NCI-H524 treated with DMSO at 0.1 percent for 48 hours (cell line): ENCODE results near the gene CYP2A6.

ENCODE experiments used
- DNase-seq: peaks from one replicate; lab custom pipeline; 2025; lab: John Stamatoyannopoulos, UW

The CYP2A6 gene

GRCh38 chr19:40802300-40803169 is 47.7 kb downstream of the CYP2A6 start:
- DNase-seq, result no peak

- no peak for DNase-seq
These were observed 48.6 kb downstream of the CYP2A6 start for GRCh38 chr19:40801426-40802299.

- DNase-seq, result no peak
These were observed 49.3 kb downstream of the CYP2A6 start for GRCh38 chr19:40800997-40801377.

GRCh38 chr19:40800339-40800996 is 49.8 kb downstream of the CYP2A6 start:
- DNase-seq, result no peak

- no peak for DNase-seq
These were observed 50.5 kb downstream of the CYP2A6 start for GRCh38 chr19:40799558-40800338.

- DNase-seq, result peak; percentile 97
These were observed 51.3 kb downstream of the CYP2A6 start, which contains the start of gene EGLN2 for GRCh38 chr19:40798683-40799557. Gene EGLN2, plus strand, starts transcription at chr19:40799191. Its CDS starts 1,382 bp downstream, at chr19:40800573.

GRCh38 chr19:40797963-40798682 is 52.1 kb downstream of the CYP2A6 start:
- DNase-seq, result no peak

- no peak for DNase-seq
These were observed 52.9 kb downstream of the CYP2A6 start for GRCh38 chr19:40797166-40797962.
